Nephron (organoid): ENCODE data around the gene SLC44A3.

ENCODE experiments used
- H3K27ac Mint-ChIP-seq, 3 experiments: 2 replicates each; pipeline ENCODE4 v1.8.0; 2020; ENCODE audit warnings: mixed read lengths in 3 of 3, mild to moderate bottlenecking in 2 of 3, moderate library complexity in 1 of 3
- H3K27me3 Mint-ChIP-seq: 2 replicates; pipeline ENCODE4 v1.8.0; 2021; ENCODE audit warnings: low read depth, mild to moderate bottlenecking, moderate library complexity, mixed read lengths
- H3K36me3 Mint-ChIP-seq: 2 replicates; pipeline ENCODE4 v1.8.0; 2020; ENCODE audit warnings: low read depth, mixed read lengths
- H3K4me1 Mint-ChIP-seq: 2 replicates; pipeline ENCODE4 v1.8.0; 2020; ENCODE audit warnings: mixed read lengths
- H3K4me3 Mint-ChIP-seq, 3 experiments: 2 replicates each; pipeline ENCODE4 v1.8.0; 2020; ENCODE audit warnings: mild to moderate bottlenecking in 3 of 3, mixed read lengths in 3 of 3, moderate library complexity in 2 of 3
- H3K9me3 Mint-ChIP-seq: 2 replicates; pipeline ENCODE4 v1.8.0; 2020; ENCODE audit warnings: mixed read lengths
- TF ChIP-seq, protein P1 (sequence below), 3 experiments: fragments of 200-600 bp; sonication (generic); IDR thresholded peaks; one replicate each; pipeline ENCODE4 v1.5.0; 2021; ENCODE audit warnings: antibody characterized with exemption in 3 of 3; ENCODE audit not compliant: unreplicated experiment in 3 of 3

Gene SLC44A3

GRCh38 chr1:94803517-94804441 lies 16.4 kb upstream of the SLC44A3 start:
- TF ChIP-seq, protein P1, sequence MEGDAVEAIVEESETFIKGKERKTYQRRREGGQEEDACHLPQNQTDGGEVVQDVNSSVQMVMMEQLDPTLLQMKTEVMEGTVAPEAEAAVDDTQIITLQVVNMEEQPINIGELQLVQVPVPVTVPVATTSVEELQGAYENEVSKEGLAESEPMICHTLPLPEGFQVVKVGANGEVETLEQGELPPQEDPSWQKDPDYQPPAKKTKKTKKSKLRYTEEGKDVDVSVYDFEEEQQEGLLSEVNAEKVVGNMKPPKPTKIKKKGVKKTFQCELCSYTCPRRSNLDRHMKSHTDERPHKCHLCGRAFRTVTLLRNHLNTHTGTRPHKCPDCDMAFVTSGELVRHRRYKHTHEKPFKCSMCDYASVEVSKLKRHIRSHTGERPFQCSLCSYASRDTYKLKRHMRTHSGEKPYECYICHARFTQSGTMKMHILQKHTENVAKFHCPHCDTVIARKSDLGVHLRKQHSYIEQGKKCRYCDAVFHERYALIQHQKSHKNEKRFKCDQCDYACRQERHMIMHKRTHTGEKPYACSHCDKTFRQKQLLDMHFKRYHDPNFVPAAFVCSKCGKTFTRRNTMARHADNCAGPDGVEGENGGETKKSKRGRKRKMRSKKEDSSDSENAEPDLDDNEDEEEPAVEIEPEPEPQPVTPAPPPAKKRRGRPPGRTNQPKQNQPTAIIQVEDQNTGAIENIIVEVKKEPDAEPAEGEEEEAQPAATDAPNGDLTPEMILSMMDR (IDR thresholded peaks at IDR 0.05; ENCODE audit: unreplicated experiment in 3 of 3) = no peak
- Mint-ChIP-seq H3K9me3 (no peaks in the 10 kb centered on the region), H3K27me3 (no peaks in the 10 kb centered on the region), H3K4me3 (peak overlapping the region in 2 of 3 experiments; percentile 6 to 14), H3K4me1 (peaks cover 66% of the 10 kb centered on the region), H3K36me3 (no peaks in the 10 kb centered on the region), H3K27ac (peak overlapping the region; percentile 84 to 92 (median 90))

DNA sequence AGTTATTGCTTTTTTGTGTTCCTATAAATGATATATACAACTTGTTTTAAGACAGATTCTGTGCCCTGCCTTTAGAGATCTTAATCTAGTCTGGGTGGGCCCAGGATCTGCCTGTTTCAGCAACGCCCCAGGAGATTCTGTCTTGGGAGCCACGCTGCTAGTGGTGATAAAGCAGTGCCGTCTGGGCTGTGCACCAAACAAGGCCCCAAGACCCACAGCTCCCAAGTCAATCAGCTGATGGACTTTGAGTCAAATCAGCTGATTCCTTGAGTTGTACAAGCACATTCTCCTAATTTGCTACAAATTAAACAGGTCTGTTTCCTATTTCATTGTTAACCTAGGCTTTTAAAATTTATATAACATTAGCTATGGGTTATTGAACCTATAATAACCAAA lies 15.7 kb upstream of the SLC44A3 start:
- no peak overlapping the region for H3K4me3 Mint-ChIP-seq
- H3K4me1 Mint-ChIP-seq = peaks cover 64% of the 10 kb centered on the region
- H3K36me3 Mint-ChIP-seq = no peaks in the 10 kb centered on the region
- peak overlapping the region; percentile 84 to 92 (median 90) for H3K27ac Mint-ChIP-seq
- TF ChIP-seq, protein P1 (IDR thresholded peaks at IDR 0.05; ENCODE audit: unreplicated experiment in 3 of 3) = no peak
- no peaks in the 10 kb centered on the region for H3K27me3 Mint-ChIP-seq
- H3K9me3 Mint-ChIP-seq = no peaks in the 10 kb centered on the region

GRCh38 chr1:94805912-94806311 lies 14.2 kb upstream of the SLC44A3 start:
- H3K27ac Mint-ChIP-seq = peak overlapping the region; percentile 50 to 83 (median 83)
- peaks cover 61% of the 10 kb centered on the region for H3K4me1 Mint-ChIP-seq
- TF ChIP-seq, protein P1 (IDR thresholded peaks at IDR 0.05; ENCODE audit: unreplicated experiment in 3 of 3) = peak; percentile 99 to 100 (median 100)
- H3K4me3 Mint-ChIP-seq = peak overlapping the region; percentile 72 to 78 (median 73)
- no peaks in the 10 kb centered on the region for H3K36me3 Mint-ChIP-seq
- no peaks in the 10 kb centered on the region for H3K27me3 Mint-ChIP-seq
- no peaks in the 10 kb centered on the region for H3K9me3 Mint-ChIP-seq

- Mint-ChIP-seq H3K4me3 (peak overlapping the region; percentile 42 to 69 (median 64)), H3K4me1 (peaks cover 56% of the 10 kb centered on the region), H3K36me3 (no peaks in the 10 kb centered on the region), H3K27ac (peak overlapping the region; percentile 50 to 83 (median 83)), H3K27me3 (no peaks in the 10 kb centered on the region), H3K9me3 (no peaks in the 10 kb centered on the region)
- TF ChIP-seq, protein P1 (IDR thresholded peaks at IDR 0.05; ENCODE audit: unreplicated experiment in 3 of 3) = no peak
Measured at GRCh38 chr1:94806441-94806871, 13.7 kb upstream of the SLC44A3 start.

DNA sequence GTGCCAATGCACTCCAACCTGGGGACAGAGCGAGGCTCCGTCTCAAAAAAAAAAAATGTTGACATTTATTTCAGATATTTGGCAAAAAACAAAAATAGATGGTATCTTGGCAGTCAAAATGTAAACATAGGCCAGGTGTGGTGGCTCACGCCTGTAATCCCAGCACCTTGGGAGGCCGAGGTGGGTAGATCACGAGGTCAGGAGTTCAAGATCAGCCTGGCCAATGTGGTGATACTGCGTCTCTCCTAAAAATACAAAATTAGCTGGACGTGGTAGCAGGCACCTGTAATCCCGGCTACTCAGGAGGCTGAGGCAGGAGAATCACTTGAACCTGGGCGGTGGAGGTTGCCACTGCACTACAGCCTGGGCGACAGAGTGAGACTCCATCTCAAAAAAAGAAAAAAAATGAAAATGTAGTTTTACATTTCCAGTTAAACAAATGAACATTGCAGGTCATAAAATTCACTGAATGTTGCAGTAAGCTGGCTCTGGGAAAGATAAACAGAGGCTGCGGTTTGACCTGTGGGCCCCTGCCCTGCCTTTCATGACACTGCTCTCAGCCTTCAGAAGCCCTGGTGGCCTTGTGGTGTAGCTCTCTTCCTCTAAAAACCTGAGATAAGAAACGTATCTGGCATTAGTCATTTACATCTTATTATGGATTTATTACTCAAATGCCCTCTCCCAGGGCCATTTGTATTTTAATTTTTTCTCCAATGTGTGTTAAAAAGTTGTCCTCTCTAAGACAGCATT lies 12.2 kb upstream of the SLC44A3 start:
- Mint-ChIP-seq H3K36me3 (peaks cover 10% of the 10 kb centered on the region), H3K4me3 (no peak overlapping the region), H3K9me3 (peaks cover 7% of the 10 kb centered on the region), H3K27me3 (no peaks in the 10 kb centered on the region), H3K27ac (peak overlapping the region; percentile 49 to 70 (median 54)), H3K4me1 (peaks cover 42% of the 10 kb centered on the region)
- TF ChIP-seq, protein P1 (IDR thresholded peaks at IDR 0.05; ENCODE audit: unreplicated experiment in 3 of 3) = no peak
